Uterus (tissue), 2 donors: ENCODE data around the gene PHLPP1.

Experiments used
- CTCF ChIP-seq, 4 experiments: fragments of 200-600 bp in 2 of 4; fragments of 450-650 bp in 2 of 4; sonication (generic) in 2 of 4; IDR thresholded peaks; one replicate each; pipeline ENCODE4 v1.5.1; 2016 to 2019; ENCODE audit warnings: antibody characterized with exemption in 4 of 4, mild to moderate bottlenecking in 2 of 4, moderate library complexity in 1 of 4
- POLR2A ChIP-seq, 2 donors: fragments of 450-650 bp; IDR thresholded peaks; one replicate each; pipeline ENCODE4 v1.6.1; 2016; ENCODE audit warnings: antibody characterized with exemption in 2 of 2, mild to moderate bottlenecking in 1 of 2, moderate library complexity in 1 of 2

- no peak for TF ChIP-seq CTCF (IDR thresholded peaks at IDR 0.05)
- no peak for TF ChIP-seq POLR2A (IDR thresholded peaks at IDR 0.05)
Observed at GRCh38 chr18:62710417-62710816, 4.9 kb upstream of the PHLPP1 start.
